IMR-90 (cell line): ENCODE data around the gene DTD1. TPM values are rescaled to one million over a fixed set of nuclear protein-coding genes. Genes with fewer than 3 reads are reported as not detected.

Source experiments
- ATAC-seq: fragments of 200-7000 bp; cut with Tn5 transposase; 2 replicates; pipeline ENCODE4 v1.9.1; 2020; ENCODE audit warnings: low read depth, mild to moderate bottlenecking, moderate library complexity
- BruUV-seq: library from RNA; stranded (reverse); fragments of 400-500 nt; replicated peaks from 2 replicates; lab custom pipeline; 2021; lab: Mats Ljungman, UMichigan
- CTCF ChIA-PET: fragments of 300-600 bp; formaldehyde crosslinking; extraction: SDS; loops from one replicate; lab custom pipeline; 2021; ENCODE audit warnings: antibody characterized with exemption; lab: Yijun Ruan, JAX
- POLR2A ChIA-PET: fragments of 300-600 bp; sonication (Branson Sonifier 250); formaldehyde crosslinking; loops from one replicate; lab custom pipeline; 2022; ENCODE audit warnings: antibody characterized with exemption; ENCODE audit not compliant: unreplicated experiment; lab: Charles Lee
- DNase-seq: peaks from one replicate; pipeline ENCODE4 v3.0.0; 2013
- H2AFZ ChIP-seq: replicated peaks from 2 replicates; pipeline ENCODE3; 2013; ENCODE audit warnings: low read length, mild to moderate bottlenecking; ENCODE audit not compliant: poor library complexity
- H2AK5ac ChIP-seq: 2 replicates; pipeline ENCODE4 v1.6.1; 2013; ENCODE audit warnings: low read depth, low read length, inconsistent platforms
- H2AK9ac ChIP-seq: replicated peaks from 2 replicates; pipeline ENCODE3; 2013; ENCODE audit warnings: mild to moderate bottlenecking, low read depth, low read length, moderate library complexity; ENCODE audit not compliant: poor library complexity
- H2BK120ac ChIP-seq: 2 replicates; pipeline ENCODE4 v1.6.1; 2013; ENCODE audit warnings: low read depth, low read length, inconsistent platforms
- H2BK15ac ChIP-seq: 3 replicates; pipeline ENCODE4 v1.6.1; 2013; ENCODE audit warnings: low read depth, low read length, inconsistent platforms
- H2BK20ac ChIP-seq: 2 replicates; pipeline ENCODE4 v1.6.1; 2013; ENCODE audit warnings: low read depth, mild to moderate bottlenecking, inconsistent platforms, low read length, moderate library complexity
- H2BK5ac ChIP-seq: 2 replicates; pipeline ENCODE4 v1.6.1; 2013; ENCODE audit warnings: mild to moderate bottlenecking, low read depth, low read length, inconsistent platforms; ENCODE audit not compliant: poor library complexity, severe bottlenecking
- H3K14ac ChIP-seq: replicated peaks from 2 replicates; pipeline ENCODE4 v1.6.1; 2013; ENCODE audit warnings: low read depth, low read length, inconsistent platforms
- H3K18ac ChIP-seq: 2 replicates; pipeline ENCODE4 v1.6.1; 2013; ENCODE audit warnings: low read depth, low read length, control low read depth
- H3K23ac ChIP-seq: 2 replicates; pipeline ENCODE4 v1.6.1; 2013; ENCODE audit warnings: low read depth, low read length, inconsistent platforms
- H3K27ac ChIP-seq: 2 replicates; pipeline ENCODE4 v1.5.1; 2013; ENCODE audit warnings: mild to moderate bottlenecking, control low read depth, low read length; ENCODE audit not compliant: insufficient read depth
- H3K27me3 ChIP-seq: 2 replicates; pipeline ENCODE4 v1.6.1; 2013; ENCODE audit warnings: low read length; ENCODE audit not compliant: control insufficient read depth, insufficient read depth
- H3K36me3 ChIP-seq: 2 replicates; pipeline ENCODE4 v1.6.1; 2013; ENCODE audit warnings: low read length, mixed read lengths; ENCODE audit not compliant: control insufficient read depth, insufficient read depth
- H3K4ac ChIP-seq: 2 replicates; pipeline ENCODE4 v1.6.1; 2013; ENCODE audit warnings: low read depth, low read length, inconsistent platforms
- H3K4me1 ChIP-seq: 2 replicates; pipeline ENCODE4 v1.6.1; 2013; ENCODE audit warnings: low read length, mixed read lengths; ENCODE audit not compliant: control insufficient read depth, insufficient read depth
- H3K4me2 ChIP-seq: 2 replicates; pipeline ENCODE4 v1.6.1; 2013; ENCODE audit warnings: low read depth, mild to moderate bottlenecking, control low read depth, low read length, moderate library complexity
- H3K4me3 ChIP-seq: 2 replicates; pipeline ENCODE4 v1.5.1; 2013; ENCODE audit warnings: low read depth, mild to moderate bottlenecking, control low read depth, low read length, moderate library complexity; ENCODE audit not compliant: insufficient read depth
- H3K56ac ChIP-seq: 2 replicates; pipeline ENCODE4 v1.6.1; 2013; ENCODE audit warnings: low read length, inconsistent platforms; ENCODE audit not compliant: insufficient read depth; ENCODE audit errors: extremely low read depth
- H3K79me1 ChIP-seq, 2 experiments: 2 replicates each; pipeline ENCODE4 v1.6.1; 2013; ENCODE audit warnings: low read length in 2 of 2, inconsistent platforms in 1 of 2, low read depth in 1 of 2
- H3K9ac ChIP-seq: 2 replicates; pipeline ENCODE4 v1.6.1; 2013; ENCODE audit warnings: low read depth, low read length, control low read depth
- H3K9me1 ChIP-seq: 2 replicates; pipeline ENCODE4 v1.6.1; 2013; ENCODE audit warnings: low read length, inconsistent platforms; ENCODE audit not compliant: insufficient read depth
- H3K9me3 ChIP-seq: 2 replicates; pipeline ENCODE4 v1.6.1; 2013; ENCODE audit warnings: low read length; ENCODE audit not compliant: control insufficient read depth, insufficient read depth
- H4K20me1 ChIP-seq: 2 replicates; pipeline ENCODE4 v1.6.1; 2013; ENCODE audit warnings: low read length, inconsistent platforms; ENCODE audit not compliant: insufficient read depth
- H4K5ac ChIP-seq: 2 replicates; pipeline ENCODE4 v1.6.1; 2013; ENCODE audit warnings: mild to moderate bottlenecking, low read depth, low read length, control low read depth
- H4K8ac ChIP-seq, 2 experiments: 2 replicates each; pipeline ENCODE4 v1.6.1; 2013; ENCODE audit warnings: low read depth in 2 of 2, low read length in 2 of 2, control low read depth in 1 of 2, inconsistent platforms in 1 of 2
- H4K91ac ChIP-seq: 2 replicates; pipeline ENCODE4 v1.6.1; 2013; ENCODE audit warnings: low read depth, low read length, inconsistent platforms; ENCODE audit not compliant: insufficient read depth
- CHD1 ChIP-seq: IDR thresholded peaks from 2 replicates; pipeline ENCODE4 v1.6.1; 2012; ENCODE audit warnings: low read depth, low read length, improper control_type of control experiment
- CTCF ChIP-seq: conservative IDR thresholded peaks from 2 replicates; pipeline ENCODE4 v1.5.1; 2012; ENCODE audit warnings: mild to moderate bottlenecking, low read depth, low read length, improper control_type of control experiment
- ELK1 ChIP-seq: fragments of 150-350 bp; IDR thresholded peaks from 2 replicates; pipeline ENCODE4 v1.6.1; 2016; ENCODE audit warnings: low read depth, mild to moderate bottlenecking, low read length, moderate library complexity, borderline replicate concordance
- MXI1 ChIP-seq: IDR thresholded peaks from 2 replicates; pipeline ENCODE4 v1.6.1; 2012; ENCODE audit warnings: low read depth, mild to moderate bottlenecking, low read length, moderate library complexity, borderline replicate concordance
- POLR2A ChIP-seq: IDR thresholded peaks from 2 replicates; pipeline ENCODE4 v1.6.1; 2012; ENCODE audit warnings: mild to moderate bottlenecking, low read depth, low read length
- RFX5 ChIP-seq: IDR thresholded peaks from 2 replicates; pipeline ENCODE4 v1.8.0; 2012; ENCODE audit warnings: low read depth, mild to moderate bottlenecking, low read length, moderate library complexity
- USF2 ChIP-seq: fragments of 150-350 bp; IDR thresholded peaks from 2 replicates; pipeline ENCODE4 v1.6.1; 2017; ENCODE audit warnings: mild to moderate bottlenecking, antibody characterized with exemption, low read length, low read depth
- WGBS, 2 experiments: methylation state at CpG; one replicate each; pipeline versions ENCODE4 v1.1.5 to v1.1.7; 2013; ENCODE audit warnings: missing lambda C conversion rate in 2 of 2; ENCODE audit not compliant: insufficient read length in 1 of 2; ENCODE audit errors: extremely low coverage in 2 of 2; 5-methylcytosine and 5-hydroxymethylcytosine counted together
- dilution Hi-C: fragments of 300-500 bp; cut with HindIII; formaldehyde crosslinking; loops from one replicate; pipeline ENCODE4 v1.14.3; 2018; ENCODE audit warnings: low sequenced_read_pairs; ENCODE audit not compliant: unreplicated experiment
- in situ Hi-C: fragments of 300-500 bp; cut with MboI; formaldehyde crosslinking; loops from 3 replicates; pipeline ENCODE4 v1.14.3; 2019; ENCODE audit warnings: low sequenced_read_pairs, inconsistent platforms, mixed read lengths
- intact Hi-C: fragments of 100-400 bp; cut with micrococcal nuclease; formaldehyde crosslinking; loops from 2 replicates; pipeline ENCODE4 v1.10.0; 2022
- polyA plus RNA-seq, 3 experiments: library from polyadenylated mRNA; depleted of rRNA; stranded (reverse); fragments of >200 nt; gene quantifications; 2 replicates each; pipeline ENCODE4 v1.2.3, GENCODE V29; 2012; ENCODE audit warnings: low replicate concordance in 1 of 3
- total RNA-seq: library from RNA; depleted of rRNA; stranded (reverse); fragments of >200 nt; gene quantifications from 2 replicates; pipeline ENCODE4 v1.2.3, GENCODE V29; 2012

Gene DTD1
- total and polyA plus RNA-seq, 2 of the 4 experiments (the other 2 are of a cell fraction) = 73.1 to 101 TPM

GRCh38 chr20:18775633-18776032 lies 187.8 kb downstream of the DTD1 start:
- ChIA-PET CTCF (no interaction called here), POLR2A (no interaction called here)
- no peak overlapping the region for H2BK120ac ChIP-seq
- no peaks in the 10 kb centered on the region for H3K36me3 ChIP-seq
- no peak overlapping the region for H3K14ac ChIP-seq
- no peaks in the 10 kb centered on the region for H3K9me3 ChIP-seq
- no TSS peak for BruUV-seq
- H4K8ac ChIP-seq = no peak overlapping the region
- no peak overlapping the region for H3K18ac ChIP-seq
- no peak overlapping the region for H2AK9ac ChIP-seq
- no peak overlapping the region for H3K9ac ChIP-seq
- no peak overlapping the region for H3K4ac ChIP-seq
- H4K91ac ChIP-seq = no peak overlapping the region
- H4K20me1 ChIP-seq = no peaks in the 10 kb centered on the region
- no CpG with 5 or more reads among the region's 5 CpGs for WGBS, 2 experiments
- dilution Hi-C loops = no loop called here
- no peak overlapping the region for H3K27ac ChIP-seq
- no peaks in the 10 kb centered on the region for H3K27me3 ChIP-seq
- ATAC-seq = no peak
- in situ Hi-C loops = no loop called here
- H3K56ac ChIP-seq = no peak overlapping the region
- H4K5ac ChIP-seq = no peak overlapping the region
- no peaks in the 10 kb centered on the region for H3K9me1 ChIP-seq
- TF ChIP-seq MXI1 (no peak), USF2 (no peak), CHD1 (no peak), POLR2A (no peak), CTCF (no peak), RFX5 (no peak), ELK1 (no peak)
- no peak overlapping the region for H2BK15ac ChIP-seq
- H3K4me3 ChIP-seq = no peak overlapping the region
- no peak overlapping the region for H2BK5ac ChIP-seq
- H3K23ac ChIP-seq = no peak overlapping the region
- intact Hi-C loops = no loop called here
- no peak overlapping the region for H2AK5ac ChIP-seq
- H3K4me1 ChIP-seq = no peaks in the 10 kb centered on the region
- H2AFZ ChIP-seq = no peak overlapping the region
- no peak overlapping the region for H3K4me2 ChIP-seq
- DNase-seq = no peak
- no peaks in the 10 kb centered on the region for H3K79me1 ChIP-seq
- H2BK20ac ChIP-seq = no peak overlapping the region
